GM19099 (cell line): ENCODE measurements around the gene VAMP4.

Experiments
- POLR2A ChIP-seq: IDR thresholded peaks from 3 replicates; pipeline ENCODE4 v1.6.1; 2011; ENCODE audit warnings: low read depth; ENCODE audit not compliant: insufficient read length; ENCODE audit errors: extremely low read depth

VAMP4 gene

GRCh38 chr1:171741872-171742576 is at the start of gene VAMP4:
Gene VAMP4, minus strand, starts transcription at chr1:171742065. Its CDS starts 3,651 bp downstream, at chr1:171738414.
- peak; percentile 82 for TF ChIP-seq POLR2A

DNA sequence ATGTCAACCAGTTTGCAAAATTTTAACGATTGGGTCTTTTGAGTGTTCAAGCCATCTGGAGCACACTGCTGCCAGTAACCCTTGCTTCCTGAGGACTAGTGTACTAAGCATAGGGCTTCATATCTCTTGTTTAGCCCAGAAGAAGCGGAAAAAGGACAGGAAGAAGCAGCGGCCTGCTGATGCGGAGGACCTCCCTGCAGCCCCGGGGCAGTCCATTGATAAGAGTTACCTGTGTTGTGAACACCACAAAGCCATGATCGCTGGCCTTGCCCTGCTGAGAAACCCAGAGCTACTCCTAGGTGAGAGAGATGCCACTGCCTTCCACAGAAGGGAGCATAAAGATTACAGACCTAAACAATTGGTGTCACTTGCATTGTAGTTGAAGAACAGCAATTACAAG is 48.5 kb upstream of the VAMP4 start:
- TF ChIP-seq POLR2A: no peak

DNA sequence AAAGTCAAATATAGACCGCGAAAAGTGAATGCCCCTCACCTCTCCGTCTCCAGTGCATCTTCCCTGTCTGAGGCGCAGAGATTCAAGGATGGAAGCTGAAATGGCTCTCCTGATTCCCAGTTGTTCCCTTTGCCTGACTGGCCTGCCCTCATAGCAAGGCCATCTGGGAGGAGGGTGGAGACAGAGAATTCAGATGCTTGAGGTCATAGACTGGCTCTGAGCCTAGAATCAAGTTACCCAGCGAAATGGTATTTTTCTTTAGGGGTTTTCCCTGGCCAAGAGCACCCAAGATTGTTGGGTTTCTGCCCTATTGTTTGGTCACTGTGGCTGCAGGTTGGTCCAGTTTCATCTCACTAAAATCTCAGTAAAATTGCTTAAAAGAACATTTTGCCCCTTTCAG is 46.8 kb upstream of the VAMP4 start:
- no peak for TF ChIP-seq POLR2A

GRCh38 chr1:171787686-171788480 is 46.0 kb upstream of the VAMP4 start:
- TF ChIP-seq POLR2A: no peak

- no peak for TF ChIP-seq POLR2A
Measured at GRCh38 chr1:171786534-171786933, 44.7 kb upstream of the VAMP4 start.

DNA sequence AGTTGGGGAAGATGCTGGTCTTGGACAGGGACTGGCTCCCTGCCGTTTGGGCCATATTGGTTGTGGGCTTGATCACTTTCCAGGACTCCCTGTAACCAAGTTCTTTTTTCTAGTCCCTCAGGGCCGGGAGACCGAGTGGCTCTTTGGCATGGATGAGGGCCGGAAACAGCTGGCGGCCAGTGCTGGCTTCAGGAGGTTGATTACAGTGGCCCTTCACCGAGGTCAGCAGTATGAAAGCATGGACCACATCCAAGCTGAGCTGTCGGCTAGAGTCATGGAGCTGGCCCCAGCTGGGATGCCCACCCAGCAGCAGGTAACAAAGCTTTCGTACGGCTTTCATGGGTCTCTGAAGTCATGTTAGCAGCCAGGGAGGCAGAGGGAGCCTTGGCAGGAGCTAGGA is 43.9 kb upstream of the VAMP4 start:
- no peak for TF ChIP-seq POLR2A

GRCh38 chr1:171784784-171785183 is 42.9 kb upstream of the VAMP4 start:
- no peak for TF ChIP-seq POLR2A

GRCh38 chr1:171783816-171784530 is 42.1 kb upstream of the VAMP4 start:
- TF ChIP-seq POLR2A: no peak

GRCh38 chr1:171781176-171781875 is 39.5 kb upstream of the VAMP4 start, which contains the start of gene METTL13:
Gene METTL13, plus strand, starts transcription at chr1:171781660. Its CDS starts 308 bp downstream, at chr1:171781968.
- peak; percentile 74 for TF ChIP-seq POLR2A

DNA sequence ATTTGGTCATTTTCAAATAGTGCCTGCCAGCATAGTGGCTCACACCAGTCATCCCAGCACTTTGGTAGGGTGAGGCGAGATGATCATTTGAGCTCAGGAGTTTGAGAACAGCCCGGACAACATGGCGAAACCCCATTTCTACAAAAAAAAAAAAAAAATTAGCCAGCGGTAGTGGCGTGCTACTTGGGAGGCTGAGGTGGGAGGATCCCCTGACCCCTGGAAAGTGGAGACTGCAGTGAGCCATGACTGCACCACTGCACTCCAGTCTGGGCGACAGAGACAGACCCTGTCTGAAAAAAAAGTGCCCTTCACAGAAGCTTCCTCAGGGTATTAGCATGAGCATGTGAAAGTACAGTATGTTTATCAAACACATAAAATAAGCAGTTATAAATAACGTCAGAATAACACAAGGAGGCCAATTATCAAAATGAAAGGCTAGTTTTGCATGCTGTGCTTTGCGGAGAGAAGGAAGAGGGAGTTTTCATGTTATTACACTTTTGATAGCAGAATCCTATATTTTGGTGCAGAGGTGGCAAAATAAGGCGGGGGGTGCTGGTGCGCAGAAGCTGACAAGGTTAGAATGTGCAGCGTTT is 38.8 kb upstream of the VAMP4 start:
- TF ChIP-seq POLR2A: no peak

GRCh38 chr1:171772312-171772711 is 30.4 kb upstream of the VAMP4 start:
- TF ChIP-seq POLR2A: no peak

GRCh38 chr1:171769754-171770153 is 27.9 kb upstream of the VAMP4 start:
- TF ChIP-seq POLR2A: no peak

GRCh38 chr1:171769171-171769570 is 27.3 kb upstream of the VAMP4 start:
- TF ChIP-seq POLR2A: no peak

DNA sequence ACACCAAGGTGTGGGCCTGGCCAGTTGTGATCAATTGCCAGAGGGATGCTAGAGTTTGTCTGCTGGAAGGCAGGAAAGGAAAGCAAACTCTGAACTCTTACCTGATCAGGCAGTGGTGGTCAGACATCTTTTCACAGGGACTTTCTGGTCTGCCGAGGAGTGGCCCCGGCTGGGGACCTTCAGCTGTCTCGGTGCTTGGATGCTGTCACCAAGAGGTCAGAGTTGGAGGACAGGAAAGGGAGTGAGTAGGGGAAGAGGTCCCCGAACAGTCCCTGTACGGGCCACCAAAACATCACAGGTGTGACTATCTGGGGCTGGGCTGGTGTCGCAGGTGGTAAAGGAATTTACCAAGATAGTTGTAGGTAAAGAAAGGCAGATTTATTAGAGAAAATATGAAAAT is 21.9 kb upstream of the VAMP4 start:
- no peak for TF ChIP-seq POLR2A
